ENCODE results near the gene GET3.
"Not testable (repeated sequence)": the region's sequence is repeated elsewhere in the genome, so short reads cannot be mapped to it uniquely, and the experiment has no call there.

Gene GET3

GRCh38 chr19:12725612-12726011, 11.7 kb upstream of the GET3 start:
- H3K27ac ChIP-seq (ENCODE audit: insufficient read depth, low read depth, low read length, poor library complexity, severe bottlenecking); H3K9me3 ChIP-seq (ENCODE audit: control insufficient read depth, low read length); H3K4me1 ChIP-seq (ENCODE audit: control insufficient read depth, insufficient read depth, low read length); H3K4me3 ChIP-seq (ENCODE audit: insufficient read depth, low read depth, low read length); H3K27me3 ChIP-seq (ENCODE audit: control insufficient read depth, insufficient read depth, low read length, poor library complexity, severe bottlenecking): not testable (repeated sequence)
- H3K36me3 ChIP-seq (ENCODE audit: control insufficient read depth, insufficient read depth, low read length), result peaks cover 11% of the 10 kb centered on the region
- 95 to 97% methylated on average over 10 of the region's 10 CpGs for WGBS, 2 experiments

GRCh38 chr19:12726988-12727316, 10.3 kb upstream of the GET3 start:
- 95 to 100% methylated on average over 1 to 2 of the region's 2 CpGs for WGBS, 2 experiments
- Histone ChIP-seq H3K27ac (ENCODE audit: insufficient read depth, low read depth, low read length, poor library complexity, severe bottlenecking) (no peak overlapping the region), H3K27me3 (ENCODE audit: control insufficient read depth, insufficient read depth, low read length, poor library complexity, severe bottlenecking) (no peaks in the 10 kb centered on the region), H3K36me3 (ENCODE audit: control insufficient read depth, insufficient read depth, low read length) (peaks cover 17% of the 10 kb centered on the region), H3K9me3 (ENCODE audit: control insufficient read depth, low read length) (no peaks in the 10 kb centered on the region), H3K4me1 (ENCODE audit: control insufficient read depth, insufficient read depth, low read length) (no peaks in the 10 kb centered on the region), H3K4me3 (ENCODE audit: insufficient read depth, low read depth, low read length) (no peak overlapping the region)

GRCh38 chr19:12727745-12728433, 9.4 kb upstream of the GET3 start:
- no peaks in the 10 kb centered on the region for H3K27me3 ChIP-seq (ENCODE audit: control insufficient read depth, insufficient read depth, low read length, poor library complexity, severe bottlenecking)
- 92 to 95% methylated on average over 9 of the region's 9 CpGs for WGBS, 2 experiments
- no peak overlapping the region for H3K27ac ChIP-seq (ENCODE audit: insufficient read depth, low read depth, low read length, poor library complexity, severe bottlenecking)
- no peak overlapping the region for H3K4me3 ChIP-seq (ENCODE audit: insufficient read depth, low read depth, low read length)
- no peaks in the 10 kb centered on the region for H3K9me3 ChIP-seq (ENCODE audit: control insufficient read depth, low read length)
- peaks cover 17% of the 10 kb centered on the region for H3K36me3 ChIP-seq (ENCODE audit: control insufficient read depth, insufficient read depth, low read length)
- H3K4me1 ChIP-seq (ENCODE audit: control insufficient read depth, insufficient read depth, low read length), result peaks cover 2% of the 10 kb centered on the region

GRCh38 chr19:12730064-12730463, 7.2 kb upstream of the GET3 start:
- Histone ChIP-seq H3K4me3 (ENCODE audit: insufficient read depth, low read depth, low read length) (no peak overlapping the region), H3K36me3 (ENCODE audit: control insufficient read depth, insufficient read depth, low read length) (peaks cover 17% of the 10 kb centered on the region), H3K27ac (ENCODE audit: insufficient read depth, low read depth, low read length, poor library complexity, severe bottlenecking) (no peak overlapping the region), H3K4me1 (ENCODE audit: control insufficient read depth, insufficient read depth, low read length) (peaks cover 7% of the 10 kb centered on the region), H3K27me3 (ENCODE audit: control insufficient read depth, insufficient read depth, low read length, poor library complexity, severe bottlenecking) (no peaks in the 10 kb centered on the region), H3K9me3 (ENCODE audit: control insufficient read depth, low read length) (no peaks in the 10 kb centered on the region)
- 94 to 96% methylated on average over 3 of the region's 3 CpGs for WGBS, 2 experiments

GRCh38 chr19:12731337-12731736, 6.0 kb upstream of the GET3 start:
- Histone ChIP-seq H3K27ac (ENCODE audit: insufficient read depth, low read depth, low read length, poor library complexity, severe bottlenecking) (no peak overlapping the region), H3K9me3 (ENCODE audit: control insufficient read depth, low read length) (no peaks in the 10 kb centered on the region), H3K4me3 (ENCODE audit: insufficient read depth, low read depth, low read length) (no peak overlapping the region), H3K27me3 (ENCODE audit: control insufficient read depth, insufficient read depth, low read length, poor library complexity, severe bottlenecking) (no peaks in the 10 kb centered on the region), H3K36me3 (ENCODE audit: control insufficient read depth, insufficient read depth, low read length) (peaks cover 17% of the 10 kb centered on the region), H3K4me1 (ENCODE audit: control insufficient read depth, insufficient read depth, low read length) (peaks cover 7% of the 10 kb centered on the region)
- WGBS, 2 experiments, result 96% methylated on average over 24 of the region's 24 CpGs

GRCh38 chr19:12733369-12734214, 3.7 kb upstream of the GET3 start:
- Histone ChIP-seq H3K9me3 (ENCODE audit: control insufficient read depth, low read length) (no peaks in the 10 kb centered on the region), H3K36me3 (ENCODE audit: control insufficient read depth, insufficient read depth, low read length) (peaks cover 17% of the 10 kb centered on the region), H3K27ac (ENCODE audit: insufficient read depth, low read depth, low read length, poor library complexity, severe bottlenecking) (peak overlapping the region; percentile 65), H3K4me3 (ENCODE audit: insufficient read depth, low read depth, low read length) (peak overlapping the region; percentile 92), H3K27me3 (ENCODE audit: control insufficient read depth, insufficient read depth, low read length, poor library complexity, severe bottlenecking) (no peaks in the 10 kb centered on the region), H3K4me1 (ENCODE audit: control insufficient read depth, insufficient read depth, low read length) (peaks cover 7% of the 10 kb centered on the region)
- WGBS, 2 experiments, result 1 to 3% methylated on average over 15 of the region's 15 CpGs

GRCh38 chr19:12737835-12738351, 596 bp downstream of the GET3 start:
- Histone ChIP-seq H3K36me3 (ENCODE audit: control insufficient read depth, insufficient read depth, low read length) (peaks cover 7% of the 10 kb centered on the region), H3K4me3 (ENCODE audit: insufficient read depth, low read depth, low read length) (peak overlapping the region; percentile 90), H3K27ac (ENCODE audit: insufficient read depth, low read depth, low read length, poor library complexity, severe bottlenecking) (peak overlapping the region; percentile 6), H3K27me3 (ENCODE audit: control insufficient read depth, insufficient read depth, low read length, poor library complexity, severe bottlenecking) (no peaks in the 10 kb centered on the region), H3K9me3 (ENCODE audit: control insufficient read depth, low read length) (no peaks in the 10 kb centered on the region), H3K4me1 (ENCODE audit: control insufficient read depth, insufficient read depth, low read length) (peaks cover 5% of the 10 kb centered on the region)
- WGBS, 2 experiments, result 22% methylated on average over 13 of the region's 13 CpGs

- Histone ChIP-seq H3K4me3 (ENCODE audit: insufficient read depth, low read depth, low read length) (no peak overlapping the region), H3K27ac (ENCODE audit: insufficient read depth, low read depth, low read length, poor library complexity, severe bottlenecking) (no peak overlapping the region), H3K27me3 (ENCODE audit: control insufficient read depth, insufficient read depth, low read length, poor library complexity, severe bottlenecking) (peaks cover 10% of the 10 kb centered on the region), H3K36me3 (ENCODE audit: control insufficient read depth, insufficient read depth, low read length) (peaks cover 14% of the 10 kb centered on the region), H3K4me1 (ENCODE audit: control insufficient read depth, insufficient read depth, low read length) (peaks cover 6% of the 10 kb centered on the region), H3K9me3 (ENCODE audit: control insufficient read depth, low read length) (no peaks in the 10 kb centered on the region)
- 93 to 94% methylated on average over 22 of the region's 22 CpGs for WGBS, 2 experiments
These were observed 8.0 kb downstream of the GET3 start for GRCh38 chr19:12745166-12745897.

GRCh38 chr19:12748489-12748888, 11.2 kb downstream of the GET3 start:
- Histone ChIP-seq H3K4me3 (ENCODE audit: insufficient read depth, low read depth, low read length) (no peak overlapping the region), H3K27me3 (ENCODE audit: control insufficient read depth, insufficient read depth, low read length, poor library complexity, severe bottlenecking) (peaks cover 42% of the 10 kb centered on the region), H3K9me3 (ENCODE audit: control insufficient read depth, low read length) (no peaks in the 10 kb centered on the region), H3K36me3 (ENCODE audit: control insufficient read depth, insufficient read depth, low read length) (peaks cover 14% of the 10 kb centered on the region), H3K27ac (ENCODE audit: insufficient read depth, low read depth, low read length, poor library complexity, severe bottlenecking) (no peak overlapping the region), H3K4me1 (ENCODE audit: control insufficient read depth, insufficient read depth, low read length) (peaks cover 8% of the 10 kb centered on the region)
- 59 to 64% methylated on average over 6 of the region's 6 CpGs for WGBS, 2 experiments
